OCI-LY1 (cell line): ENCODE measurements around the gene SEL1L3.

Experiments used
- H2AFZ ChIP-seq: fragments of 200-600 bp; sonication (generic), shearing (Covaris generic); 2 replicates; pipeline ENCODE4 v1.6.0; 2014; ENCODE audit warnings: antibody characterized with exemption, mild to moderate bottlenecking, low read length
- H3F3A ChIP-seq: fragments of 200-600 bp; sonication (generic), shearing (Covaris generic); 2 replicates; pipeline ENCODE4 v1.6.0; 2014; ENCODE audit warnings: mild to moderate bottlenecking, antibody characterized with exemption, low read length, moderate library complexity; ENCODE audit not compliant: insufficient read depth
- H3K27ac ChIP-seq: fragments of 200-600 bp; sonication (generic); 2 replicates; pipeline ENCODE4 v1.5.1; 2014; ENCODE audit warnings: low read length, mixed run types, mild to moderate bottlenecking, low read depth; ENCODE audit not compliant: poor library complexity, severe bottlenecking
- H3K27me3 ChIP-seq: fragments of 200-600 bp; sonication (generic); 2 replicates; pipeline ENCODE4 v1.6.0; 2014; ENCODE audit warnings: antibody characterized with exemption, mild to moderate bottlenecking, low read length, moderate library complexity; ENCODE audit not compliant: insufficient read depth
- H3K36me3 ChIP-seq: fragments of 200-600 bp; sonication (generic); 2 replicates; pipeline ENCODE4 v1.6.1; 2014; ENCODE audit warnings: mild to moderate bottlenecking, antibody characterized with exemption, low read length, moderate library complexity, mixed read lengths; ENCODE audit not compliant: insufficient read depth
- H3K4me1 ChIP-seq: fragments of 200-600 bp; sonication (generic); 2 replicates; pipeline ENCODE4 v1.5.1; 2014; ENCODE audit warnings: mild to moderate bottlenecking, low read length, moderate library complexity; ENCODE audit not compliant: insufficient read depth, severe bottlenecking
- H3K4me2 ChIP-seq: fragments of 200-600 bp; sonication (generic), shearing (Covaris generic); 2 replicates; pipeline ENCODE4 v1.6.1; 2014; ENCODE audit warnings: low read length
- H3K4me3 ChIP-seq: fragments of 200-600 bp; sonication (generic); 2 replicates; pipeline ENCODE4 v1.5.1; 2014; ENCODE audit warnings: low read length, low read depth, mild to moderate bottlenecking, mixed read lengths; ENCODE audit not compliant: poor library complexity, severe bottlenecking
- H3K79me2 ChIP-seq: fragments of 200-600 bp; shearing (Covaris generic); 2 replicates; pipeline ENCODE4 v1.6.1; 2016; ENCODE audit warnings: mixed run types, low read length, mixed read lengths; ENCODE audit not compliant: insufficient read depth
- H3K9ac ChIP-seq: fragments of 200-600 bp; sonication (generic), shearing (Covaris generic); 2 replicates; pipeline ENCODE4 v1.6.1; 2014; ENCODE audit warnings: mild to moderate bottlenecking, low read length, mixed read lengths
- H3K9me2 ChIP-seq: fragments of 200-600 bp; sonication (generic), shearing (Covaris generic); 2 replicates; pipeline ENCODE4 v1.6.1; 2014; ENCODE audit warnings: low read depth, mild to moderate bottlenecking, low read length, mixed read lengths
- H3K9me3 ChIP-seq: fragments of 200-600 bp; shearing (Covaris generic); 2 replicates; pipeline ENCODE4 v1.6.1; 2014; ENCODE audit warnings: low read length, mixed read lengths
- H4K20me1 ChIP-seq: fragments of 200-600 bp; sonication (generic), shearing (Covaris generic); 2 replicates; pipeline ENCODE4 v1.6.0; 2016; ENCODE audit warnings: mild to moderate bottlenecking, low read length; ENCODE audit not compliant: insufficient read depth
- CTCF ChIP-seq: fragments of 200-600 bp; sonication (generic), shearing (Covaris generic); IDR thresholded peaks from 2 replicates; pipeline ENCODE4 v1.5.1; 2017; ENCODE audit warnings: mild to moderate bottlenecking, antibody characterized with exemption, low read length, moderate library complexity, mixed read lengths
- EZH2 ChIP-seq: fragments of 200-600 bp; sonication (generic), shearing (Covaris generic); IDR thresholded peaks from 2 replicates; pipeline ENCODE4 v1.8.0; 2017; ENCODE audit warnings: borderline replicate concordance, mixed run types, mild to moderate bottlenecking, antibody characterized with exemption, low read length, moderate library complexity, mixed read lengths

Gene SEL1L3

GRCh38 chr4:25830548-25830947 is 32.2 kb downstream of the SEL1L3 start:
- Histone ChIP-seq H3K27ac (no peak overlapping the region), H3K4me1 (no peaks in the 10 kb centered on the region)

GRCh38 chr4:25827897-25828296 is 34.9 kb downstream of the SEL1L3 start:
- no peaks in the 10 kb centered on the region for H3K9me3 ChIP-seq
- no peak overlapping the region for H3K27ac ChIP-seq
- H3K4me1 ChIP-seq: no peaks in the 10 kb centered on the region
- H4K20me1 ChIP-seq: no peaks in the 10 kb centered on the region
- H3K4me2 ChIP-seq: no peak overlapping the region
- no peaks in the 10 kb centered on the region for H3K79me2 ChIP-seq
- no peak for TF ChIP-seq EZH2
- peaks cover 77% of the 10 kb centered on the region for H3K36me3 ChIP-seq
- no peak overlapping the region for H3K9ac ChIP-seq
- H3K9me2 ChIP-seq: no peaks in the 10 kb centered on the region
- no peaks in the 10 kb centered on the region for H3K27me3 ChIP-seq
- H3K4me3 ChIP-seq: no peak overlapping the region
- H3F3A ChIP-seq: no peaks in the 10 kb centered on the region
- no peak overlapping the region for H2AFZ ChIP-seq

More at GRCh38 chr4:25830548-25830947, 32.2 kb downstream of the SEL1L3 start:
- Histone ChIP-seq H3K79me2 (peaks cover 7% of the 10 kb centered on the region), H4K20me1 (no peaks in the 10 kb centered on the region), H3F3A (no peaks in the 10 kb centered on the region), H3K4me2 (no peak overlapping the region), H3K9me2 (no peaks in the 10 kb centered on the region), H3K9me3 (no peaks in the 10 kb centered on the region), H2AFZ (no peak overlapping the region), H3K27me3 (no peaks in the 10 kb centered on the region), H3K36me3 (peaks cover 83% of the 10 kb centered on the region), H3K4me3 (no peak overlapping the region), H3K9ac (no peak overlapping the region)
- TF ChIP-seq CTCF: no peak
- no peak for TF ChIP-seq EZH2

GRCh38 chr4:25827373-25827772 is 35.4 kb downstream of the SEL1L3 start:
- no peak overlapping the region for H2AFZ ChIP-seq
- peaks cover 77% of the 10 kb centered on the region for H3K36me3 ChIP-seq
- no peaks in the 10 kb centered on the region for H4K20me1 ChIP-seq
- no peak overlapping the region for H3K4me3 ChIP-seq
- H3K79me2 ChIP-seq: no peaks in the 10 kb centered on the region
- TF ChIP-seq EZH2 (no peak), CTCF (no peak)
- H3K9ac ChIP-seq: no peak overlapping the region
- H3K27me3 ChIP-seq: no peaks in the 10 kb centered on the region
- no peaks in the 10 kb centered on the region for H3K4me1 ChIP-seq
- no peak overlapping the region for H3K27ac ChIP-seq
- no peaks in the 10 kb centered on the region for H3K9me3 ChIP-seq
- H3F3A ChIP-seq: no peaks in the 10 kb centered on the region
- no peaks in the 10 kb centered on the region for H3K9me2 ChIP-seq
- no peak overlapping the region for H3K4me2 ChIP-seq

GRCh38 chr4:25826074-25826752 is 36.6 kb downstream of the SEL1L3 start:
- H3K79me2 ChIP-seq: no peaks in the 10 kb centered on the region
- no peak overlapping the region for H3K9ac ChIP-seq

More at GRCh38 chr4:25826074-25826752, 36.6 kb downstream of the SEL1L3 start:
- H3K27ac ChIP-seq: no peak overlapping the region
- no peaks in the 10 kb centered on the region for H3K9me3 ChIP-seq
- H3F3A ChIP-seq: no peaks in the 10 kb centered on the region
- H2AFZ ChIP-seq: no peak overlapping the region
- H3K4me2 ChIP-seq: no peak overlapping the region
- no peaks in the 10 kb centered on the region for H3K4me1 ChIP-seq
- H3K36me3 ChIP-seq: peaks cover 79% of the 10 kb centered on the region
- H3K4me3 ChIP-seq: no peak overlapping the region
- TF ChIP-seq CTCF (no peak), EZH2 (no peak)
- H3K9me2 ChIP-seq: no peaks in the 10 kb centered on the region
- H3K27me3 ChIP-seq: no peaks in the 10 kb centered on the region
- no peaks in the 10 kb centered on the region for H4K20me1 ChIP-seq
